CD14-positive monocyte (primary cell): Measurements from ENCODE around the gene TEFM. TPM values are rescaled to one million over a fixed set of nuclear protein-coding genes. Genes with fewer than 3 reads are reported as not detected.
"Not testable (repeated sequence)": the region's sequence is repeated elsewhere in the genome, so short reads cannot be mapped to it uniquely, and the experiment has no call there.

ENCODE experiments used
- DNase-seq, 3 donors: peaks; one replicate each; pipeline ENCODE4 v3.0.0-alpha.2; 2011 to 2022
- H2AFZ ChIP-seq: 2 replicates; pipeline ENCODE4 v1.6.0; 2012; ENCODE audit warnings: mild to moderate bottlenecking, low read depth, low read length, inconsistent platforms; ENCODE audit not compliant: insufficient read depth, poor library complexity, severe bottlenecking
- H3K27ac ChIP-seq, 2 donors: 1 replicate in 1 of 2; 2 replicates in 1 of 2; pipeline ENCODE4 v1.5.1; 2012 to 2013; ENCODE audit warnings: low read length in 2 of 2, control low read depth in 1 of 2, inconsistent platforms in 1 of 2, low read depth in 1 of 2, mild to moderate bottlenecking in 1 of 2
- H3K27me3 ChIP-seq, 2 donors: one replicate each; pipeline versions ENCODE4 v1.6.0 to v1.6.1; 2011 to 2013; ENCODE audit warnings: low read length in 2 of 2; ENCODE audit not compliant: control insufficient read depth in 2 of 2, insufficient read depth in 2 of 2
- H3K36me3 ChIP-seq, 2 donors: replicated peaks in 1 of 2; 1 replicate in 1 of 2; 2 replicates in 1 of 2; pipeline versions ENCODE4 v1.5.1 to v1.6.1; 2012 to 2013; ENCODE audit warnings: low read length in 2 of 2, control low read depth in 1 of 2, inconsistent platforms in 1 of 2, mild to moderate bottlenecking in 1 of 2; ENCODE audit not compliant: insufficient read depth in 2 of 2, control insufficient read depth in 1 of 2
- H3K4me1 ChIP-seq, 2 donors: 1 replicate in 1 of 2; 2 replicates in 1 of 2; pipeline versions ENCODE4 v1.5.1 to v1.6.1; 2012 to 2013; ENCODE audit warnings: low read length in 2 of 2, control low read depth in 1 of 2, inconsistent platforms in 1 of 2, mild to moderate bottlenecking in 1 of 2, moderate library complexity in 1 of 2; ENCODE audit not compliant: insufficient read depth in 2 of 2, control insufficient read depth in 1 of 2
- H3K4me2 ChIP-seq: replicated peaks from 2 replicates; pipeline ENCODE3; 2012; ENCODE audit warnings: low read length, moderate library complexity, mild to moderate bottlenecking; ENCODE audit not compliant: poor library complexity, severe bottlenecking; ENCODE audit errors: extremely low read depth
- H3K4me3 ChIP-seq, 3 experiments: fragments of 200-600 bp in 1 of 3; sonication (generic) in 1 of 3; replicated peaks in 1 of 3; 1 replicate in 2 of 3; 2 replicates in 1 of 3; pipeline ENCODE4 v1.5.1; 2011 to 2013; ENCODE audit warnings: low read length in 3 of 3, mild to moderate bottlenecking in 3 of 3, control low read depth in 2 of 3, low read depth in 2 of 3, inconsistent platforms in 1 of 3, moderate library complexity in 1 of 3
- H3K79me2 ChIP-seq: 2 replicates; pipeline ENCODE4 v1.6.0; 2012; ENCODE audit warnings: mild to moderate bottlenecking, control low read depth, inconsistent platforms, low read length, moderate library complexity; ENCODE audit not compliant: insufficient read depth
- H3K9ac ChIP-seq: 2 replicates; pipeline ENCODE4 v1.6.0; 2017; ENCODE audit warnings: low read length, mild to moderate bottlenecking; ENCODE audit not compliant: insufficient read depth, poor library complexity, severe bottlenecking
- H3K9me3 ChIP-seq, 2 donors: replicated peaks in 1 of 2; 1 replicate in 1 of 2; 2 replicates in 1 of 2; pipeline versions ENCODE4 v1.5.1 to v1.6.1; 2012 to 2013; ENCODE audit warnings: low read length in 2 of 2, control low read depth in 1 of 2; ENCODE audit not compliant: control insufficient read depth in 1 of 2, insufficient read depth in 1 of 2
- H4K20me1 ChIP-seq: 2 replicates; pipeline ENCODE4 v1.6.0; 2012; ENCODE audit warnings: mild to moderate bottlenecking, low read length, control low read depth, moderate library complexity; ENCODE audit not compliant: insufficient read depth
- H3K27ac Mint-ChIP-seq, 7 donors: one replicate each; pipeline ENCODE4 v1.8.0; 2020; ENCODE audit warnings: mild to moderate bottlenecking in 7 of 7, mixed read lengths in 7 of 7, moderate library complexity in 6 of 7, inconsistent platforms in 2 of 7
- H3K27me3 Mint-ChIP-seq, 3 donors: one replicate each; pipeline ENCODE4 v1.8.0; 2021 to 2022; ENCODE audit warnings: low read depth in 3 of 3, mild to moderate bottlenecking in 3 of 3, mixed read lengths in 3 of 3, moderate library complexity in 3 of 3, inconsistent platforms in 1 of 3
- H3K36me3 Mint-ChIP-seq, 2 donors: one replicate each; pipeline ENCODE4 v1.8.0; 2020; ENCODE audit warnings: mixed read lengths in 2 of 2, inconsistent platforms in 1 of 2, mild to moderate bottlenecking in 1 of 2
- H3K4me1 Mint-ChIP-seq: one replicate; pipeline ENCODE4 v1.8.0; 2020; ENCODE audit warnings: mild to moderate bottlenecking, mixed read lengths
- H3K4me3 Mint-ChIP-seq, 2 donors: one replicate each; pipeline ENCODE4 v1.8.0; 2020; ENCODE audit warnings: mild to moderate bottlenecking in 2 of 2, mixed read lengths in 2 of 2, moderate library complexity in 1 of 2
- H3K9me3 Mint-ChIP-seq, 7 donors: one replicate each; pipeline ENCODE4 v1.8.0; 2020 to 2022; ENCODE audit warnings: mixed read lengths in 7 of 7, mild to moderate bottlenecking in 6 of 7, moderate library complexity in 6 of 7, inconsistent platforms in 2 of 7
- CTCF ChIP-seq: fragments of 200-600 bp; IDR thresholded peaks from one replicate; pipeline ENCODE4 v1.8.0; 2022; ENCODE audit warnings: antibody characterized with exemption, mild to moderate bottlenecking
- WGBS: methylation state at CpG from one replicate; pipeline ENCODE4 v1.1.5; 2013; ENCODE audit warnings: missing lambda C conversion rate; ENCODE audit not compliant: insufficient coverage; 5-methylcytosine and 5-hydroxymethylcytosine counted together
- intact Hi-C, 2 donors: fragments of 100-400 bp; cut with micrococcal nuclease; formaldehyde crosslinking; loops; one replicate each; pipeline versions ENCODE4 v1.15.0 to v1.15.1; 2023
- polyA plus RNA-seq, 3 donors: library from polyadenylated mRNA; depleted of rRNA in 1 of 3; unstranded in 2 of 3; stranded (reverse) in 1 of 3; fragments of 300-500 nt in 2 of 3; fragments of >200 nt in 1 of 3; fragmentation: Illumina TruSeq in 2 of 3; gene quantifications; 1 replicate in 2 of 3; 2 replicates in 1 of 3; pipeline ENCODE4 v1.2.3, GENCODE V29; 2012 to 2021

The TEFM gene
- polyA plus RNA-seq, 3 donors: 6.5 to 14.6 (median 10.0) TPM

DNA sequence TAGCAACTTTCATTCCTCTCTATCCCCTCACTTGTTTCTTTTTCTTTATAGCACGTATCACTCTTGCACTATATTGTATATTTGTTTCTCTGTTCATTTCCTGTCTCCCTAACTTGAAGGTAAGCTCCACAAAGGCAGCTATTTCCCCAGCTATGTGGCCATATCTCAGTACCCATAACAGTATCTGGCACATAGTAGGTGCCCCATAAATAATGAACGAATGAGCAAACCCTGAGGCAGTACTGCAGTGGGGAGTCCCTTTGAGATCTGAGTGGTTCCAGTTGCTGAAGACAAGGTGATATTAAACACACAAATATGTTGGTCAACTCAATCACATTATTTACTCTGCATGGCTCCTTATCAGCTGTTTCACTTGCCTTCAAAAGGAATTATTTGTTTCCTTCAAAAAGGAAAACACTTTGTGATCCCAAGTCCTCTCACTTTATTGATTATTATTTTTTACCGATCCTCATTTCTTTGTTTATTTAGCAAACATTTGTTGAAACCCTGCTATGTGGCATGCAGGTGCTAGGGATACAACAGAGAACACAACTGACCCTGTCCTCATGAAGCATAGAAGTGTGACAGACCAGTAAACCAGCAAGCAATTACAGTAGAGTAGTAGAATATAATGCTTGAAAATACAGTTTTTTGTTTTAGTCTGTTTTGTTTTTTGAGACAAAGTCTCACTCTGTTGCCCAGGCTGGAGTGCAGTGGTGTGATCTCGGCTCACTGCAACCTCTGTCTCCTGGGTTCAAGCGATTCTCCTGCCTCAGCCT, 10.0 kb upstream of the TEFM start:
- H3K4me2 ChIP-seq: no peak overlapping the region
- H3K36me3 Mint-ChIP-seq: peaks cover 0 to 5% of the 10 kb centered on the region in 2 donors
- no peaks in the 10 kb centered on the region for H4K20me1 ChIP-seq
- H3K9ac ChIP-seq: no peak overlapping the region
- no peak overlapping the region for H3K27ac ChIP-seq
- peaks cover 7 to 16% (median 10%) of the 10 kb centered on the region in 3 donors for H3K27me3 Mint-ChIP-seq
- no peak overlapping the region for H3K4me3 Mint-ChIP-seq
- peak overlapping the region in 1 of 7 donors; percentile 42 for H3K27ac Mint-ChIP-seq
- no peaks in the 10 kb centered on the region for H3K36me3 ChIP-seq
- H3K4me3 ChIP-seq: no peak overlapping the region
- no peak overlapping the region for H2AFZ ChIP-seq
- H3K4me1 ChIP-seq: peaks cover 3 to 6% of the 10 kb centered on the region in 2 donors
- no peaks in the 10 kb centered on the region for H3K9me3 ChIP-seq
- peaks cover 5% of the 10 kb centered on the region for H3K79me2 ChIP-seq
- no peak for DNase-seq
- no peaks in the 10 kb centered on the region for H3K9me3 Mint-ChIP-seq
- WGBS: no CpG with 5 or more reads among the region's 5 CpGs
- no peak for TF ChIP-seq CTCF
- peaks cover 4% of the 10 kb centered on the region for H3K4me1 Mint-ChIP-seq
- no peaks in the 10 kb centered on the region for H3K27me3 ChIP-seq
- intact Hi-C loops: no loop called here

GRCh38 chr17:30913955-30914354, 7.9 kb upstream of the TEFM start:
- intact Hi-C loops: no loop called here

DNA sequence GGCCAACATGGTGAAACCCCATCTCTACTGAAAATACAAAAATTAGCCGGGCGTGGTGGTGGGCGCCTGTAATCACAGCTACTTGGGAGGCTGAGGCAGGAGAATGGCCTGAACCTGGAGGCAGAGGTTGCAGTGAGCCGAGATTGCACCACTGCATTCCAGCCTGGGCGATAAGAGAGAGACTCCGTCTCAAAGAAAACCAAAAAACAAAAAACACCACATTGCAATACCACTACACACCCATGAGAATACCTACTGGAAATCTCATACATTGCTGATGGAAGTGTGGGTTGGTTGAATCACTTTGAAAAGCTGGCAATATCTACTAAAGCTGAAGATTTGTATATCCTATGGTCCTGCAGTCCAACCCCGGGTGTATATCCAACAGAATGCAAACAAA, 4.1 kb upstream of the TEFM start:
- H3K4me1 Mint-ChIP-seq: peaks cover 20% of the 10 kb centered on the region
- H3K27me3 ChIP-seq, H3K36me3 Mint-ChIP-seq, intact Hi-C loops, H3K27ac Mint-ChIP-seq, H3K9ac ChIP-seq, H3K27me3 Mint-ChIP-seq, H3K9me3 Mint-ChIP-seq, H3K9me3 ChIP-seq, H2AFZ ChIP-seq, H3K4me3 Mint-ChIP-seq, DNase-seq, H4K20me1 ChIP-seq, H3K27ac ChIP-seq, H3K4me2 ChIP-seq, H3K36me3 ChIP-seq, H3K4me3 ChIP-seq: not testable (repeated sequence)
- H3K79me2 ChIP-seq: peaks cover 28% of the 10 kb centered on the region
- WGBS: 100% methylated on average over 2 of the region's 7 CpGs
- peaks cover 17 to 20% of the 10 kb centered on the region in 2 donors for H3K4me1 ChIP-seq

More at GRCh38 chr17:30913955-30914354, 7.9 kb upstream of the TEFM start:
- Mint-ChIP-seq H3K27ac (no peak overlapping the region), H3K27me3 (peaks cover 3 to 9% (median 5%) of the 10 kb centered on the region in 3 donors), H3K36me3 (no peaks in the 10 kb centered on the region), H3K4me3 (no peak overlapping the region), H3K9me3 (no peaks in the 10 kb centered on the region), H3K4me1 (peaks cover 3% of the 10 kb centered on the region)
- Histone ChIP-seq H3K4me2 (no peak overlapping the region), H3K79me2 (no peaks in the 10 kb centered on the region), H4K20me1 (no peaks in the 10 kb centered on the region), H3K36me3 (no peaks in the 10 kb centered on the region), H3K9me3 (no peaks in the 10 kb centered on the region), H3K4me1 (no peaks in the 10 kb centered on the region), H3K27me3 (no peaks in the 10 kb centered on the region), H3K9ac (no peak overlapping the region), H3K4me3 (no peak overlapping the region), H2AFZ (no peak overlapping the region), H3K27ac (no peak overlapping the region)
- no peak for DNase-seq
- TF ChIP-seq CTCF: no peak
